ENCODE results near the gene GLRX5.

Gene GLRX5

DNA sequence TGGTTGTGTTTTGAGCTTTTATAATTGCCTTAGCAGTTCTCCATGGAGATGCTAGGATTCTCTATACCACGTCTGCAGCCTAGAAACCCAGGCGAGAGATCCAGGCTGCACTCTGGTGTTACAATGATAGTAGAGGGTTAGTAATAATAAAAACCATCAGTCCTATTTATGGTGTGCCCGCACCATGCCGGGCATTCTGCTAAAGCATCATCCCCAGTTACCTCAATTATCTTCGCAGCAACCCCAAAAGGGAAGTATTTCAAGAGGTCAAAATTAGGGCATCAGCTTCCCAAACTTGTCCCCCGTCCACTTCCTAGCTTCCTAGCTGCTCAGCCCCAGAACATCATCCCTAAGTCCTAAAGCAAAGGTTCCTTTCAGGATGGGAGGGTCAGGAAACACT lies 21.6 kb upstream of the GLRX5 start:
- Histone ChIP-seq H3K4me2 (ENCODE audit: low read length) (no peak overlapping the region), H3K79me1 (ENCODE audit: low read length) (peaks cover 6% of the 10 kb centered on the region)

DNA sequence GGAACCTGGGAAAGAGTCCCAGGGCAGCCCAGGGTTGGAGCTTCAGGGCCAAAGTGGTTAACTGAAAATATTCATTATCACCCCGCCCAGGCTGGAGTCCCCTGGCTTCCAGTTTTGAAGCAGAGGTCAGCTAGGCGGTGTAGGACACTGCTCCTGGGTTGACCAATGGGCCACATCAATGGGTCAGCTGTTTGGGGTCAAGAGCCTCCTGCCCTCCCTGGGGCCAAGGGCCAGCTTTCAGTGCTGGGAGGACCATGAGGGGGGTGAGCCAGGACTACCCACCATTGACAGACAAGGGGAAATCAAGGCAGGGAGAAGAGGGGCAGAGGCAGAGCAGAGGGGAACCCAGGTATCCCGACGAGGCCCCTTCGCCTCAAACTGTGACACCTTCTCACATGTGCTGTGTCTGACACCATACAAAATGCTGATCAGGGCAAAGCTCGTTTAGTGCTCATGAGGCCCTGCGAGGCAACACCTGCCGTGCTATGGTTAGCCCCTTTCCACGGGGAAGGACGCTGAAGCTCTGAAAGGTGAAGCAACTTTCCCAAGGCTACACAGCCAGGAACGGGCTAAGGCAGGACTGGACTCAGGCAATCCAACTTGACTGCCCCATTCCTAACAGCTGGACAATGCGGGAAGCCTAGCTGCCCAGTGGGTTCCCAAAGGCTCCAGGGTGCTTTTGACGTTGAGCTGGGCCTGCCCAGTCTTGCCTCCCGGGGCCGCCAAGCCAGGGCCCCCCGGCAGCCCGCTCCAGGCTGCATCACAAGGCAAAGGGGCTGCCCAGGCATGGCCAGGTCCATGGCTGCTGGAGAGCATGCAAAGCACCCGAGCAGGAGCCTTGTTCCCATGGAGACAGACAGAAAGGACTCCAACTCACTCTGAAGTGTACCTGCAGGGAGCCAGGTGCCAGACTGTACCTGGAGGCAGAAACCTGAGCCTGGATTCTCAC lies 20.4 kb upstream of the GLRX5 start:
- Histone ChIP-seq H3K4me1 (ENCODE audit: control insufficient read depth in 1 of 2, insufficient read depth in 2 of 2, low read length in 2 of 2) (peaks cover 18 to 19% of the 10 kb centered on the region in 2 experiments), H4K91ac (ENCODE audit: low read depth, low read length) (peak overlapping the region; percentile 58), H4K8ac (ENCODE audit: low read depth, low read length) (peak overlapping the region; percentile 17), H3K27ac (ENCODE audit: low read depth, low read length) (no peak overlapping the region), H2BK12ac (ENCODE audit: low read length) (peak overlapping the region; percentile 82), H3K23ac (ENCODE audit: low read length) (no peak overlapping the region), H3K4ac (ENCODE audit: low read depth, low read length) (peak overlapping the region; percentile 43), H2AK5ac (ENCODE audit: low read length) (peak overlapping the region; percentile 73), H4K12ac (ENCODE audit: low read depth, low read length) (no peak overlapping the region), H3K4me3 (ENCODE audit: low read depth, low read length) (no peak overlapping the region), H3K79me2 (ENCODE audit: control insufficient read depth, insufficient read depth, low read length, poor library complexity) (peaks cover 2% of the 10 kb centered on the region), H3K9ac (ENCODE audit: low read length) (no peak overlapping the region), H3K14ac (ENCODE audit: low read length) (peak overlapping the region; percentile 28), H2AFZ (ENCODE audit: insufficient read depth, low read length, poor library complexity) (peak overlapping the region; percentile 47), H3K27me3 (ENCODE audit: insufficient read depth, low read length) (no peaks in the 10 kb centered on the region), H2BK5ac (ENCODE audit: low read depth, low read length, poor library complexity) (no peak overlapping the region), H3K36me3 (ENCODE audit: control insufficient read depth in 1 of 2, insufficient read depth in 2 of 2, low read length in 2 of 2) (no peaks in the 10 kb centered on the region), H3K4me2 (ENCODE audit: low read length) (no peak overlapping the region), H3K18ac (ENCODE audit: low read length) (peak overlapping the region; percentile 83), H2BK120ac (ENCODE audit: insufficient read depth, low read length, poor library complexity) (peak overlapping the region; percentile 84), H3K9me3 (ENCODE audit: insufficient read depth, low read depth, low read length) (no peaks in the 10 kb centered on the region), H3K79me1 (ENCODE audit: low read length) (peaks cover 6% of the 10 kb centered on the region)
- peak; percentile 66 to 83 for DNase-seq
- no CpG with 5 or more reads among the region's 18 CpGs for WGBS (ENCODE audit: extremely low coverage, insufficient coverage, insufficient read length)

More for the DNA sequence above, 21.6 kb upstream of the GLRX5 start:
- no peak overlapping the region for H3K14ac ChIP-seq (ENCODE audit: low read length)
- no peaks in the 10 kb centered on the region for H3K27me3 ChIP-seq (ENCODE audit: insufficient read depth, low read length)
- H4K91ac ChIP-seq (ENCODE audit: low read depth, low read length) = no peak overlapping the region
- no peaks in the 10 kb centered on the region for H3K36me3 ChIP-seq (ENCODE audit: control insufficient read depth in 1 of 2, insufficient read depth in 2 of 2, low read length in 2 of 2)
- no peak overlapping the region for H3K18ac ChIP-seq (ENCODE audit: low read length)
- no peak overlapping the region for H2AFZ ChIP-seq (ENCODE audit: insufficient read depth, low read length, poor library complexity)
- H3K4me1 ChIP-seq (ENCODE audit: control insufficient read depth in 1 of 2, insufficient read depth in 2 of 2, low read length in 2 of 2) = peaks cover 18 to 19% of the 10 kb centered on the region in 2 experiments
- peaks cover 2% of the 10 kb centered on the region for H3K79me2 ChIP-seq (ENCODE audit: control insufficient read depth, insufficient read depth, low read length, poor library complexity)
- no peak overlapping the region for H4K8ac ChIP-seq (ENCODE audit: low read depth, low read length)
- no peak overlapping the region for H3K9ac ChIP-seq (ENCODE audit: low read length)
- H3K23ac ChIP-seq (ENCODE audit: low read length) = no peak overlapping the region
- no peak for DNase-seq
- no peak overlapping the region for H2AK5ac ChIP-seq (ENCODE audit: low read length)
- no CpG with 5 or more reads among the region's 6 CpGs for WGBS (ENCODE audit: extremely low coverage, insufficient coverage, insufficient read length)
- no peak overlapping the region for H4K12ac ChIP-seq (ENCODE audit: low read depth, low read length)
- H2BK5ac ChIP-seq (ENCODE audit: low read depth, low read length, poor library complexity) = no peak overlapping the region
- H3K4me3 ChIP-seq (ENCODE audit: low read depth, low read length) = no peak overlapping the region
- no peak overlapping the region for H2BK12ac ChIP-seq (ENCODE audit: low read length)
- no peak overlapping the region for H2BK120ac ChIP-seq (ENCODE audit: insufficient read depth, low read length, poor library complexity)
- H3K9me3 ChIP-seq (ENCODE audit: insufficient read depth, low read depth, low read length) = no peaks in the 10 kb centered on the region
- no peak overlapping the region for H3K4ac ChIP-seq (ENCODE audit: low read depth, low read length)
- no peak overlapping the region for H3K27ac ChIP-seq (ENCODE audit: low read depth, low read length)

DNA sequence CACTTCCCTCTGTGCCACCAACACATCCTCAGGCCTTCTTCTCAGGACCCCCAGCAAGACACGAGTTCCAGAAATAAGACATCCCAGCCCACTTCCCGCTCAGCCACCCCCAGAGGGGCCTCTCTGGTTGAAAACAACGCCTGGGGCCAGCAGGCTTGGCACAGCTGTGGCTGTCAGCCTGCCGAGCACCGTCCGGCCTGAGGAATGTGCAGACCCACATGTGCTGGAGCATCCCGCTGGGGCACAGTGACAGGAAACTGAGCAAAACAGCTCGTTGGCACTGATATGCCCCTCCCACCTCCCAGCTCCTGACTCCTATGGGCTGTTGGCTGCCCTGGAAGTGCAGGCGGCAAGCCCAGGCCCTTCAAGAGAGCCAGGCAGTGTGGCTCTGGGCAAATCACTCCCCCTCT lies 19.8 kb upstream of the GLRX5 start:
- no peak overlapping the region for H2AFZ ChIP-seq (ENCODE audit: insufficient read depth, low read length, poor library complexity)
- no peak overlapping the region for H3K4me3 ChIP-seq (ENCODE audit: low read depth, low read length)
- no peak overlapping the region for H4K91ac ChIP-seq (ENCODE audit: low read depth, low read length)
- no peak overlapping the region for H3K9ac ChIP-seq (ENCODE audit: low read length)
- no peak overlapping the region for H2BK5ac ChIP-seq (ENCODE audit: low read depth, low read length, poor library complexity)
- peak; percentile 55 to 82 for DNase-seq
- no CpG with 5 or more reads among the region's 9 CpGs for WGBS (ENCODE audit: extremely low coverage, insufficient coverage, insufficient read length)
- no peak overlapping the region for H3K18ac ChIP-seq (ENCODE audit: low read length)
- no peak overlapping the region for H3K4me2 ChIP-seq (ENCODE audit: low read length)
- no peaks in the 10 kb centered on the region for H3K27me3 ChIP-seq (ENCODE audit: insufficient read depth, low read length)
- H3K27ac ChIP-seq (ENCODE audit: low read depth, low read length) = no peak overlapping the region
- no peak overlapping the region for H3K14ac ChIP-seq (ENCODE audit: low read length)
- H3K79me1 ChIP-seq (ENCODE audit: low read length) = peaks cover 6% of the 10 kb centered on the region
- H4K8ac ChIP-seq (ENCODE audit: low read depth, low read length) = no peak overlapping the region
- no peak overlapping the region for H2BK12ac ChIP-seq (ENCODE audit: low read length)
- no peaks in the 10 kb centered on the region for H3K9me3 ChIP-seq (ENCODE audit: insufficient read depth, low read depth, low read length)
- H3K4me1 ChIP-seq (ENCODE audit: control insufficient read depth in 1 of 2, insufficient read depth in 2 of 2, low read length in 2 of 2) = peaks cover 18 to 19% of the 10 kb centered on the region in 2 experiments
- no peak overlapping the region for H3K23ac ChIP-seq (ENCODE audit: low read length)
- H4K12ac ChIP-seq (ENCODE audit: low read depth, low read length) = no peak overlapping the region
- H2AK5ac ChIP-seq (ENCODE audit: low read length) = no peak overlapping the region
- no peaks in the 10 kb centered on the region for H3K36me3 ChIP-seq (ENCODE audit: control insufficient read depth in 1 of 2, insufficient read depth in 2 of 2, low read length in 2 of 2)
- peaks cover 2% of the 10 kb centered on the region for H3K79me2 ChIP-seq (ENCODE audit: control insufficient read depth, insufficient read depth, low read length, poor library complexity)
- no peak overlapping the region for H3K4ac ChIP-seq (ENCODE audit: low read depth, low read length)
- H2BK120ac ChIP-seq (ENCODE audit: insufficient read depth, low read length, poor library complexity) = no peak overlapping the region

DNA sequence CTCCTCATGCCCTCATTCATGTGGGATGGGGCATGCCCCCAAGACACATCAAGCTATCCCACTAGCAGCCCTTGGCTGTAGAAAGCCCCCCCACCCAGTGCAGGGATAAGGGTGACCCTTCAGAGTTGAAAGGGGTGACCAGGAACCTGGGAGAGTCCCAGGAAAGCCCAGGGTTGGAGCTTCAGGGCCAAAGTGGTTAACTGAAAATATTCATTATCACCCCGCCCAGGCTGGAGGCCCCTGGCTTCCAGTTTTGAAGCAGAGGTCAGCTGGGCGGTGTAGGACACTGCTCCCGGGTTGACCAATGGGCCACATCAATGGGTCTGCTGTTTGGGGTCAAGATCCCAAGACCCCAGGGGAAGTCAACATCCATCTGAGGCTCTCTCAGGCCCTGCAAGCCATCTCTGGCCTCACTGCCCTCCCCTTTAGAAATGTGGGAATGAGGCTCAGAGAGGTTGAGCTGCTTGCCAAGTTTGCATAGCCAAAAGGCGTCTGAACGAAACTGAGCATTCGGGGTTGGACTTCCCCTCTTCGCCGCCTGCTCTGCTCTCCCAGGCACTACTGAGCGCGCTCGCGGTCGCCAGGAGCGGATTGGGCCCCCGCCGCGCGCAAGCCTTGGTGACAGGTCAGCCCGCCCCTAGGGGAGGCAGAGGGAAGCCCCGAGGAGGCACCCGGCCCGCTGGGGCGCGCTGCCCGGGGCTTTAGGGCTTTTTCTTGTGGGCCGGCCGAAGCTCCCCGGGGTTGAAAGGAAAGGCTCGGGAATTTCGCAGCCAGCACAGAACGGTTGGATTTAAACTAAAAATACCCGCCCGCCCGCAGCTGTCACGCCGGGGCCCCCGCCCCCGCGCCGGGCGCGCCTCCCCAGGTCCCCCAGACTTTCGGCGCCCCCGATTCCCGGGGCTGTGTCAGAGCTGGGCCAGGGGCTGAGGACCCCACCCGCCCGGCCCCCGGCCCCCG lies 19.0 kb upstream of the GLRX5 start:
- no peak overlapping the region for H3K23ac ChIP-seq (ENCODE audit: low read length)
- H3K4ac ChIP-seq (ENCODE audit: low read depth, low read length) = no peak overlapping the region
- no peaks in the 10 kb centered on the region for H3K27me3 ChIP-seq (ENCODE audit: insufficient read depth, low read length)
- H3K4me3 ChIP-seq (ENCODE audit: low read depth, low read length) = peak overlapping the region; percentile 47
- H3K79me1 ChIP-seq (ENCODE audit: low read length) = peaks cover 6% of the 10 kb centered on the region
- H4K12ac ChIP-seq (ENCODE audit: low read depth, low read length) = no peak overlapping the region
- no peak overlapping the region for H3K9ac ChIP-seq (ENCODE audit: low read length)
- peak; percentile 72 to 78 for DNase-seq
- WGBS (ENCODE audit: extremely low coverage, insufficient coverage, insufficient read length) = no CpG with 5 or more reads among the region's 50 CpGs
- peak overlapping the region; percentile 65 for H3K4me2 ChIP-seq (ENCODE audit: low read length)
- H3K27ac ChIP-seq (ENCODE audit: low read depth, low read length) = no peak overlapping the region
- H2BK120ac ChIP-seq (ENCODE audit: insufficient read depth, low read length, poor library complexity) = no peak overlapping the region
- H2BK12ac ChIP-seq (ENCODE audit: low read length) = no peak overlapping the region
- H2BK5ac ChIP-seq (ENCODE audit: low read depth, low read length, poor library complexity) = no peak overlapping the region
- no peaks in the 10 kb centered on the region for H3K36me3 ChIP-seq (ENCODE audit: control insufficient read depth in 1 of 2, insufficient read depth in 2 of 2, low read length in 2 of 2)
- no peaks in the 10 kb centered on the region for H3K9me3 ChIP-seq (ENCODE audit: insufficient read depth, low read depth, low read length)
- H3K18ac ChIP-seq (ENCODE audit: low read length) = no peak overlapping the region
- no peak overlapping the region for H3K14ac ChIP-seq (ENCODE audit: low read length)
- no peak overlapping the region for H4K8ac ChIP-seq (ENCODE audit: low read depth, low read length)
- H4K91ac ChIP-seq (ENCODE audit: low read depth, low read length) = no peak overlapping the region
- peaks cover 18 to 19% of the 10 kb centered on the region in 2 experiments for H3K4me1 ChIP-seq (ENCODE audit: control insufficient read depth in 1 of 2, insufficient read depth in 2 of 2, low read length in 2 of 2)
- H3K79me2 ChIP-seq (ENCODE audit: control insufficient read depth, insufficient read depth, low read length, poor library complexity) = peaks cover 2% of the 10 kb centered on the region
- H2AK5ac ChIP-seq (ENCODE audit: low read length) = no peak overlapping the region
- peak overlapping the region; percentile 10 for H2AFZ ChIP-seq (ENCODE audit: insufficient read depth, low read length, poor library complexity)
